ENCODE results near the gene ITPK1.

The ITPK1 gene

DNA sequence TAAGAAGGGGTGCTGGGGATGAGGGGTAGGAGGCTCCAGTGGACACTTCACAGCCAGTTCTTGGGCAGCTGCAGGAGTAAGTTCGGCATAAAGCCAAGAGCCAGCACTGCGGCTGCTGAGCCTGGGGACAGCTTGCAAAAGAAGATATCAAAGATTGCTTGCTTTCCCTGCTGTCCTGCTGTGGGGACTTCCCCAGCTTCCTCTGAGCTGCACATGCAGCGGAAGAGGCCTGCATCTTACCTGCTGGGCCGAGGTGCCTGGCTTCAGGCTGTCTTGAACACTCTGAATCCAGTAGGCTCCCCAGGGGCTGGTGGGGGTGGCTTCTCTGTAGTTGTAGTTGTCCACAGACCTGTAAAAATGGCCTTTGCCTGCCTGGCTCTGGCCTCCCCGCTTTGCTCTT lies 191.5 kb downstream of the ITPK1 start:
- no peak for DNase-seq (ENCODE audit: low read depth, low spot score)

DNA sequence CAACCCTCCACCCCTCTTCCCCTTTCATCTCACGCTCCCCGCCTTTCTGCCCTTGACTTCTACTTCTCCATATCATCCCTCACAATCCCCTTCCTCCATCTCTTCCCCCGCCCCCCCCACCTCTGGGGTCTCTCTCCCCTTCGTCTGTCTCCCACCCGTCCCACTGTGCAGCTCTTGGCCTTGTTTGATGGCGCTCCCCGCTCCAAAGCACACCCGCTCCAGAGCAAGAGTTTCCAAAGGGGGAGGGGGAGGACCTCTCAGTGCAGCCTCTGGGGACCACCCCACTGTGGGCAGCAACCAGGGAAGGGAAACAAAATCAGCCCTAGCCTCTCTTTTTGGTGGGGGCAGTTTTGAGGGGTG lies 192.0 kb downstream of the ITPK1 start:
- DNase-seq (ENCODE audit: low read depth, low spot score): no peak

DNA sequence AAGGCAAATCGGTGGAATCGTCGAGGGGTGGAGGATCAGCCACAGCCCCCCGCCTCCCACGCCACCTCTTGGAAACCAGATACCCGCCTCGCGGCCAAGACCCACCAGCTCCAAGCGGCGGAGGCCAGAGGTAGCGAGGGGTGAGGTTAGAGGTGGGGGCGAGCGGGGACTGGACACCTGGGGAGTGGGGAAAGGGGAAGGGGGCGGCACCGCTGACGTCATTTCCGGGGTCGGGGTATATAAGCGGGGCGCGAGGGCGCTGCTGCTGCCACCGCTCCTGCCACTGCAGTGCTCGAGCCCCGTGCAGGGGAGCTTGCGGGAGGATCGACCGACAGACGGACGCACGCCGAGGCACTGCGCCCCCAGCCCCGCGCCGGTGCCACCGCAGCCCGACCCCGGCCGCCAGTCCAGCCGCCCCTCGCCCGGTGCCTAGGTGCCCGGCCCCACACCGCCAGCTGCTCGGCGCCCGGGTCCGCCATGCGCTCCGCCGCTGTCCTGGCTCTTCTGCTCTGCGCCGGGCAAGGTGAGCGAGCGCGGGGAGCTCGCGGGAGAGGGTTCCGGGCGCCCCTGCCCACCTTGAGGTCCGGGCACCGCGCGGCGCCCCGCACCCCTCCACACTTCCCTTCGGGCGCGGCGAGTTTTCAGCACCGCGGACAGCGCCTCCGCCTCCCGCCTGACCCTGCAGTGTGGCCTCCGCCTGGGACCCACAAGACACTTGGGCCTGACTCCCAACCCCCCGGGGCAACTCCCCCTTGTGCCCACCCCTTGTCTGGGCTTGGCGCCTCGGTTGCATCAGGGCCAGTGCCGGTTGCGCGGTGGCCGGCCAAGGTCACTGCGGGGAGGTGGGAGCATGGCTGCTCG lies 192.6 kb downstream of the ITPK1 start, which contains the start of gene CHGA:
CHGA (plus strand) TSS at position 268 of the 861 bp plus-strand sequence; CDS start at position 478, 210 bp downstream.
- no peak for DNase-seq (ENCODE audit: low read depth, low spot score)

DNA sequence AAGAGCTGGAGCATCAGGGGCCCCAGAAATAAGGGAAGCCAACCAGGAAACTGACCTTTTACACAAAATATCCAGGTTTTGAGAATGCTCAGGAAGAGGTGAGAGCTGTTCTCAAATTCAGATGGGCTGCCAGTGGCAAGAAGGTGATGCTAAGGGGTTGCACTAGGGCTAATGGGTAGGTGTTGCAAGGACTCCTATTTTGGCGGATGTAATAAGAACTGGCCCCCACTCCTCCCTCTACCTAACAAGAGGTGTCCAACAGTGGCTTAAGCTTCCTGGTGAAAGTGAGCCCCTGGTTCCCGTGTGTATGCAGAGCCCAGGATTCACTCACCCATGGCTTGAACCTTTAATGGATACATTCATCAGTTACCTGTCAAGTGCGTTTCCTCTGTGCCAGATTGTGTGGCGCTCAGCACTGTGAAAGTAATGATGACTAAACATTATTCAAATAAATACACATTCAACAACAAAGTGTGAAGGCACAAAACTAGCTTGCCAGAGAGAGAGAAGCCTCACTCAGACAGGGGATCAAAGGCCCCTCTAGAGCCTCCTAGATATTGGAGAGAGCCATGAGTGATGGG lies 193.5 kb downstream of the ITPK1 start:
- no peak for DNase-seq (ENCODE audit: low read depth, low spot score)

DNA sequence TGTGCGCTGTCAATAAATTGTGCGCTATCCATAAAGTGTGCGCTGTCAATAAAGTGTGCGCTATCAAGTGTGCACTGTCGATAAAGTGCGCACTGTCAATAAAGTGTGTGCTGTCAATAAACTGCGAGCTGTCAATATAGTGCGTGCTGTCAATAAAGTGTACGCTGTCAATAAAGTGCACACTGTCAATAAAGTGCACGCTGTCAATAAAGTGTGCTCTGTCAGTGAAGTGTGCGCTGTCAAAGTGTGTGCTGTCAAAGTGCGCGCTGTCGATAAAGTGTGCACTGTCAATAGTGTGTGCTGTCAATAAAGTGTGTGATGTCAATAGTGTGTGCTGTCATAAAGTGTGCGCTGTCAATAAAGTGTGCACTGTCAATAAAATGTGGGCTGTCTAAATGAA lies 195.7 kb downstream of the ITPK1 start:
- DNase-seq (ENCODE audit: low read depth, low spot score): no peak

DNA sequence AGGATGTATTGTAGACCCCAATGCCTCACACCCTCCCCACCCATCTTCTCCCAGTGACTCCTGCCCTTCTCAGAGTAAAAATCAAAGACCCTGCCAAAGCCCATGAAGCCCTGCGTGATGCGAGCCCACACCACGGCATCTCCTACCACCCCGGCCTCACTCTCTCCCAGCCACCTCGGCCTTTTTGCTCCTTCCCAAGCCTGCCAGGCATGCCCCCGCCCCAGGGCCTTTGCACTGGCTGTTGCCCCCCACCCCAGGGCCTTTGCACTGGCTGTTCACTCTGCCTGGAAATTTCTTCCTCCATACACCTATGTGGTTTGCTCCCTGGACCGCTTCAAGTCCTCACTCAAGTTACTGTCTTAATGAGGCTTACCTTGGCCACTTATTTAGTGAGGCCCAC lies 197.8 kb downstream of the ITPK1 start:
- no peak for DNase-seq (ENCODE audit: low read depth, low spot score)

DNA sequence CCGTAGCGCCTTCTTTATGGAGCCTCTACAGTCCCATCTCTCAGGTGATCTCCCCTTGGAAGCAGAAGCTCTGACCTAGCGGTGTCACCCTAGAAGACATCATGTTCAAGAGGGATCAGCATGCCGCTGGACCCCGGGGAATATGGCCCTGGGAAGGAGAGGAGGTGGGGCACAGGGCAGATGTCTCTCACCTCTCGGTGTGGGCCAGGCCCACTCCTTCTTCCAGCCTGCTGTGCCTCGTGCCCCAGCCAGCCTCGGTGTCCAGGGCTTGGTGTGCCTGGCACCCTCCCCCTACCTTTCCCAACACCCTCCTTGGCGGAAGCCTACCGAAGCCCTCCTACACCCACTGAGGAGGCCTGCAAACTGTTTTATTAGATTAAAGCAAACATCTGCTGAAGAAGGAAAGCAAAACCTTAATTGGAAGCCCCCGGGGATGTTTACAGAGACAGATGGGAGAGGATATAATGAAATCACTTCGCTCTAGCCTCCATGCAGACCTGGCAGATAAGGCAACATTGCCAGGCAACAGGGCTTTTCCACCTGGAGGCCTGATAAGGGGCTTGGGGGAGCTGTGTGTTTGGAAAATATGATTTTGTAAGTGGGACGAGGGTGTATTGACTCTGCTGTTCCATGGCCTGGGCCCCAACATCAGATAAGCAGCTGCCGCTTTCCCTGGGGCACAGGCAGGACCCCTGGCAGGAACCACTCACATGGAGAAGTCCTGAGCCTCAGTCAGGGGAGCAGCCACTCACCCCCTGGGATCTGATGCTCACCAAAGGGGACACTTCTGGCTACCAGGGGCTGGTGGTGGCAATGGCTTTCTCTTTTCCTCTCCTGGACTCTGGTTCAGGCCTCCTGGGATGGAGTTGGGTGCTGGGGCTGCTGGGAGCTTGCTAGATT lies 198.4 kb downstream of the ITPK1 start:
- DNase-seq (ENCODE audit: low read depth, low spot score): no peak

DNA sequence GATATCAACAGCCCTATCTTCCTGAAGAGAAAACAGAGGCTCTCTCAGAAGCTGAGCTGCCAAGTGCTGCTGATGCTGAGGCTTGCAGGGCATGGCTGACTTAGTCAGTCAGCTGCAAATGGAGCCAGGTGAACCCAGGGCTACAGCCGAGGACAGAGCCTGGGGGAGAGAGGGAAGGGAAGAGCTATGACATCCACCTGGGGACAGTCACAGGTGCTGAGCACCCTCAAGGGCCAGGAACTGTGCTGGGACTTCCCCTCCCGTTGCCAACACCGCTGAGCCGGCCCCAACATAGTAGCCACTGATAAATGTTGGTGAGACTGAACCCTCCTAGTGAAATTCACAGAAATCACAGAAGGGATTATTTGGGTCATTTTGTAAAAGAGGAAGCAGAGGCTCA lies 199.5 kb downstream of the ITPK1 start:
- no peak for DNase-seq (ENCODE audit: low read depth, low spot score)

DNA sequence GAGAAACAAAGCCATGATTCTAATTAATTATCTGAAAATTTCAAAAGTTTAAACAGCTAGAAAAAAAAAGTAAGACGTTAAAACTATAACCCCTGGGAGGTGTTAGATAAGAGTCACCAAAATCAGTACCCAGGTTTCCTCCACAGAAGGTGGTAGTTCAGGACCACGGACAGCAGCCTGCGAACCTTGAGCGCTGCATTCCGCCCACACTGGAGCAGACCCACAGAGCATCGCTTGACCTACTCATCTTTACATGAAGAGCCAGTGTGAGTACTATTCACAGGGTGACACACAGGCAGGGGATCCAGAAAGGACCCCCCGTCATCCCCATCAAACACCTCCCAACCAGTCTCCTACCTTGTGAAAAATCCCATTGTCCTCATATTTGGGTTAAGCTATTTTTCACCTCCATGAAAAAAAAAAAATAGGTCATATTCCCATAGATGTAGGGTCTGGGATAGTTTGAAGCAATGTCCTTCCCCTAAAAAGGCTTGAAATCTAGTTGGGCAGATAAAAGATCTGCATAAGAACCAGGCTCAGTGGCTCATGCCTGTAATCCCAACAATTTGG lies 201.6 kb downstream of the ITPK1 start:
- no peak for DNase-seq (ENCODE audit: low read depth, low spot score)

DNA sequence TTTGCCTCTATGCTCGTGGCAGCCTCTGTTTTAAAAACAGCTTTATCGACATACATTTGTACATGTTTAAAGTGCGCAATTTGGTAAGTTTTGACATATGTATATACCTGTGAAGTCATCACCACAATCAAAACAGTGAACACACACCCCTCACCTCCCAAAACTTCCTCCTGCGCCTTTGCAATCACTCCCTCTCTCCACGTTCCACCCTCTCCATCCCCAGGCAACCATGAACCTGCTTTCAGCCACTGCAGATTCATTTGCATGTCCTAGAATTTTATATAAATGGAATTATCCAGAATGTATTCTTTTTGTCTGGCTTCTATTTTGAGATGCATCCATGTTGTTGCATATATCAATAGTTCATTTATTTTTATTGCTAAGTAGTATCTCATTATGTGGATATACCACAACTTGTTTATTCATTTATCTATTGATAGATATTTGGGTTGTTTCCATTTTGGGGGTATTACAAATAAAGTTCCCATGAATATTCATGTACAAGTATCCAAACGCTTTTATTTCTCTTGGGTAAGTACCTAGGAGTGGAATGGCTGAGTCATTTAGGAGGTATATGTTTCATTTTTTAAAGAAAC lies 208.3 kb downstream of the ITPK1 start:
- no peak for DNase-seq (ENCODE audit: low read depth, low spot score)

DNA sequence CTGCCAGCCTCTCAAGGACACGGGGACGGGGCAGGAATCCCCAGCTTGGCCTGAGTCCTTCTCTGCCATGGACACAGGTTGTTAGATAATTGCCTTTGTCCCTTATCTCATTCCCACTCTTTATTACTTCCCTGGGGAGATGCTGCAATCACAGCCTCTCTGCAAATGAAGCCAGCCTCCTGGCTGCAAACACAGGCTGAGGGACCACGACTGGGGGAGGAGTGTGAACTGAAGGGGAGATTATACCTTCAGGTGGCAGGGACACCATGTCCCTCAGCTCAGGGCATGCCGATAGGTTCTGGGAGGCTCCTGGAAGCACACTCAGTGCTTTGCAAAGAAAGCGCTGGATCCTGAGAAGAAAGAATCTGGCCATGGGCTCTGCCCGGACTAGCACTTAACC lies 208.9 kb downstream of the ITPK1 start:
- DNase-seq (ENCODE audit: low read depth, low spot score): no peak

DNA sequence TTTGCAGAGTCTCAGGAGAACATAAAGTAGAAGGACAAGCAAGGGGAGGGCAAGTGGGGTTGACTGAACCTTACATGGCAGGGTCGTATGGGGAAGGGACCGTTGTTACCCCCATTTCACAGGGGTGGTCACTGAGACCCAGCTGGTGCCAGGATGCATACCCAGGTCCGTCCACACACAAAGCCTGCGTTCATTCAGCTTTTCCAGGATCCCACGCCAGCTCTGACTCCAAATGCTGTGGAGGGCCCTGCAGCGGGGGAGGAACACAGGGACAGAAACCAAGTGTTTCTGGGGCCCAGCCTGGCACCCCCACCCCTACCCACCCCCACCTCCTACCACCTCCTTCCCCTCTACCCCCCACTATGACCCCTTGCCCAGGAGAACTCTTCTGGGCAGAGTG lies 209.3 kb downstream of the ITPK1 start:
- DNase-seq (ENCODE audit: low read depth, low spot score): no peak

DNA sequence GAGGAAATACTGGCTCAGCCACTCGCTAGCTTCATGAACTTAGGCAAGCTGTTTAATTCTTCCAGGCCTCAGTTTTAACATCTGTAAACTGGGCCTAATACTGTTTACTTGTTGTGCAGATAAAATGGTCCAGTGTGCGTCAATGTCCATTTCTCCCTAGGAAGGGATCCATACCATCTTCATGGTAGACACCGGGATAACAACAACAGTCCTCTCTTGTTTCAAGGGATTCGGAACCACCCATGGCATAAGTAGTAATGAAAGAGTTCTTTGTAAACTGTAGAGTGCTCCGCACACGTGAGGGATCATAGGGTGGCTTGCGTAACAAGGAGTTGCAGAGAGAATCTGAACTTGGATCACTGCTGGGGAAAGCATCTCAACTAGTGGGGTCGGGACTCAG lies 210.1 kb downstream of the ITPK1 start:
- DNase-seq (ENCODE audit: low read depth, low spot score): no peak

DNA sequence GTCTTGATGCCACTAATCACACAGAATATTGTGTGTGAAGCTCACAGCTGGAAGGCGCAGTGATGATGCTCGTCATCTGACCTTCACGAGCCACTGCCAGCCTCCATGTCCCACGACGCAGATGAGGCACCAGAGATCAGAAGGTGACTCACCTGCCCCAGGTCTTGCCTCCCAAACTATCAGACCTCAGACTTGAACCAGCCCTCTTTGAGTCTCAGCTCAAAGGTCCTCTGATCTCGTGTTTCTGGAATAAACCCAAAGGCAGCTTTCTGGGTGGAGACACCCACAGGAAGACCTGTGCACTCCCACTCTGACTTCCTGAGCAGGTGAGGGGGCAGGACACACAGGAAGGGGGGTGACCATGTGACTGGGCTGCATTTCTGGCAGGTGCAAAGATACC lies 212.4 kb downstream of the ITPK1 start:
- no peak for DNase-seq (ENCODE audit: low read depth, low spot score)

DNA sequence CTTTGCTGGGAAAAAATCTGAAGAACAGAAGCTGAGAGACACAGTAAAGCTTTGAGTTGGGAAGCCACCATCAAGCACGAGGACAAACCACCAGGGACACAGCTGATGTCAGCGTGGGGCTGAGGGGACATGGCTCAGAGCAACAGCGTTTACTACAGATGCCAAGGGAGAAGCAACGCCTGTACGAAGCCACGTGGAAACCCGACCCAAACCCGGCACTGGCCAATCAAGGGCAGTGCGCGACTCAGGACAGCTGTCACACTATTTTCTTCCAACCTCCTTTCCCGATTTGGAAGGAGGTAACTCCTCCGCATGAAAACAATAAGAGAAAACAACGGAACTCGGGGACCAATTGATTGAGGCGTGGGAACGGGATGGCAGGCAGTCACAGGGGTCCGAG lies 213.0 kb downstream of the ITPK1 start:
- no peak for DNase-seq (ENCODE audit: low read depth, low spot score)

DNA sequence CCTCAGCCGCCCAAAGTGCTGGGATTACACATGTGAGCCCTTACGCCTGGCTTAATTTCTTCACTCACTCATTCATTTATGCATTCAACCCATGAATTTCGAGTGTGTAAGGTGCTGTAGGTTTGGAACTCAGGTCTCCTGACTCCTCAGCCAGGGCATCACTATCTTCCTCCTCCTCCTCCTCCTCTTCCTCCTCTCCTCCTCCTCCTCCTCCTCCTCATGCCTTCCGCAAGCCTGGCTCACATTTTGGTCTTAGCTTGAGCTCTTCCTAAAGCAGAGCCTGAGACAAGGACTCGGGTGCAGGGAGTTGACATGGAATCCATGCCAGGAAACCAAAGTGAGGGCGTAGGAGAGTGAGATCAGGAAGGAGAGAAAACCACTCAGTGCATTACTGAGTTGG lies 213.5 kb downstream of the ITPK1 start:
- DNase-seq (ENCODE audit: low read depth, low spot score): no peak

DNA sequence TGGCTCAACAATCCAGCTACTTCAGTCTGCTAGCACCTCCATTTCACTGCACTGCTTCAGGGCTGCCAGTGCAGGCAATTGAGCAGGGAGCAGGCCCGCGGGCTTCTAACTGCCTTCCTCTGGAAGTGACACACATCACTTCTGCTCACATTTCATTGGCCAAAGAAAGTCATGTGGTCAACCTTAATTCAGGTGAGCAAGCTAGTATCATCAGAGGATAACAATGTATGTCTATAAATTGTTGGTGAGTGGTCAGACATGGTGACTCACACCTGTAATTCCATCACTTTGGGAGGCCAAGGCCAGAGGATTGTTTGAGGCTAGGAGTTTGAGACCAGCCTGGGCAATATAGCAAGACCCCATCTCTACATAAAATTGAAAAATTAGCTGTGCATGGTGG lies 215.1 kb downstream of the ITPK1 start:
- DNase-seq (ENCODE audit: low read depth, low spot score): no peak

DNA sequence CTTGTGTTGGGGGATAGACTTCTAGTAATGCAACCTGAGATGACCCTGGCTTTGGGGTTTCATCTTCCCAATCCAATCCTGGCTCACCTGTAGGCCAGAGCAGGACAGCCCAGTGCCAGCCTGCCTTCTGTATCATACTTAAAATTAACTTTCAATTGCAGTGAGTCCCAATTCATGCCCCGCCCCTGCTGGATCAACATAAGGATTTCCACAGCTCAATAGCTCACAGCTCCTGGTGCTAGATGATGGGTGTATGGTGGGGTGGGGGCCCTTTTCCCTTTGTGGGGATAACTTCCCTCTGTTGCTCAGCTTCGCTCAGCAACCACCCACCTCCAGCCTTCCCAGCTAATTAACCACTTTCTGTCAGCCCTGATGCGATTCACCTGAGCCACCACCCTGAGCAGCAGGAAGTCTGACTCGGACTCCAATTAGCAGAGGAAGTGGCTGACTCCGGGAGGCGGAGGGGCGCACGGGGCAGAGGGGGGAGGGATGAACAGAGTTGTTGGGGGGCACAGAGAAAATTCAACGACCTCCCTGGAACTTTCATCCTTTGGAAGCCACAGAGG lies 217.1 kb downstream of the ITPK1 start:
- no peak for DNase-seq (ENCODE audit: low read depth, low spot score)

DNA sequence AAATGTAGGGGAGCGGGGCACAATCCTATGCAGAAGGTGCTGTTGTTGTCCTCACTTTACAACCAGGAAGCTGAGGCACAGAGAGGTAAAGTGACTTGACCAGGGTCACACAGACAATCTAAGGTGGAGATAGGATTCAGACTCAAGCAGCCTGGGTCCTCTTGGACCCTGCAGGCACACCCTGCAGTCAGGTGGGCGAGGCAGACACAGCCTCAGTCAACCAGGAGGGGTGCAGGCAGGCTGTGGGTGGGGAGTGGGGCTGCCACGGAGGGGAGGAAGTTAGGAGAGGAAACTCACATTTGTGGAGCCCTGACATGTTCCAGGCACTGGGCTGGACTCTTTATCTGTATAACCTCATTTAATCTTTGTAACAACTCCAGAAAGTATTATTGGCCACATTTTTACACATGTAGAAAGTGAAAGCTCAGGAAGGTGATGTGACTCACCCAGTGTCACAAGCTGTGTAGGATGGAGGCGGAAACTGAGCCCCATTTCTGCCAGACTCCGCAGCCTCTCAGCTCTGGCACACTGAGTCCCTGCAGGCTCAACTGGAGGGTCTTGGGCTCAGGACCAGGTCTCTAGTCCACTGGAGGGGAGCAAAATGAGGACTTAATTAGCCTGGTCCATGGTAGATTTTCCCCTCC lies 217.7 kb downstream of the ITPK1 start:
- no peak for DNase-seq (ENCODE audit: low read depth, low spot score)

DNA sequence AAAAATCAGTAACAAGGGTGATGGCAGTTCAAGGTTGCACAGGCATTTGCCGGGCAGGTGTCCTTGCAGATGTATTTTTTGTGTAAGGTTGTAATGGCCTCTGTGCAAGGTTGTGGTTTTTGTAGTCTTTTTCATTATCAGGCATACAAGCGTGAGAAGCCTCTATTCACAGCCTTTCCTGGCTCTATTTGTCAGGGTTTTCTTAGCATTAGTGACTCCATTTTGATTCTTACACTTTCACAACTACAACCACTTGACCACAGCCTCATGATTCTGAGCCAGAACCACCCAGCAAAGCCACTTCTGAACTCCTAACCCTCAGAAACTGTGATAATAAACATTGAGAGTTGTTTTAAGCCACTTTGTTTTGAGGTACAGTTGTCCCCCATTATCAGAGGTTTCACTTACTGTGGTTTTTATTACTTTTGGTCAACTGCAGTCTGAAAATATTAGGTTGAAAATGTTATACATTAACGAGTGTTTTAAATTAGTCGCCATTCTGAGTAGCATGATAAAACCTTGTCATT lies 220.3 kb downstream of the ITPK1 start:
- DNase-seq (ENCODE audit: low read depth, low spot score): no peak

DNA sequence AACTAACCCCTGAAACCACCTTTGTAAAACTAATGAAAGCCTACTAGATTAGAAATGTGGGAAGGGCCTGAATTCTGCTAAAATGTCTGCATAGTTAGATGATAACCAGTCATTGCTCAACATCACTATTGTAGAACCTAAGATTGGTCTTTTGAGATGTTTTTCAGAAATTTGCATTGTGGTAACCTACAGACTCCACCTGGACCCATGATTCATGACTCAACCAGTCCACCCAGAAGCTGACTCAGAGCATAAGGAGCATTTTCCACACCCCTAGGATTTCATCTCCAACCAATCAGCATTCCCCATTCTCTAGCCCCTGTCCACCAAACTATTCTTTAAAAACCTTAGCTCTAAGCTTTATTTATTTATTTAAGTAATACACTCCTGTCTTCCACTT lies 223.1 kb downstream of the ITPK1 start:
- no peak for DNase-seq (ENCODE audit: low read depth, low spot score)
